Measurements from ENCODE around the gene APBB2.

- TF ChIP-seq, protein P1, sequence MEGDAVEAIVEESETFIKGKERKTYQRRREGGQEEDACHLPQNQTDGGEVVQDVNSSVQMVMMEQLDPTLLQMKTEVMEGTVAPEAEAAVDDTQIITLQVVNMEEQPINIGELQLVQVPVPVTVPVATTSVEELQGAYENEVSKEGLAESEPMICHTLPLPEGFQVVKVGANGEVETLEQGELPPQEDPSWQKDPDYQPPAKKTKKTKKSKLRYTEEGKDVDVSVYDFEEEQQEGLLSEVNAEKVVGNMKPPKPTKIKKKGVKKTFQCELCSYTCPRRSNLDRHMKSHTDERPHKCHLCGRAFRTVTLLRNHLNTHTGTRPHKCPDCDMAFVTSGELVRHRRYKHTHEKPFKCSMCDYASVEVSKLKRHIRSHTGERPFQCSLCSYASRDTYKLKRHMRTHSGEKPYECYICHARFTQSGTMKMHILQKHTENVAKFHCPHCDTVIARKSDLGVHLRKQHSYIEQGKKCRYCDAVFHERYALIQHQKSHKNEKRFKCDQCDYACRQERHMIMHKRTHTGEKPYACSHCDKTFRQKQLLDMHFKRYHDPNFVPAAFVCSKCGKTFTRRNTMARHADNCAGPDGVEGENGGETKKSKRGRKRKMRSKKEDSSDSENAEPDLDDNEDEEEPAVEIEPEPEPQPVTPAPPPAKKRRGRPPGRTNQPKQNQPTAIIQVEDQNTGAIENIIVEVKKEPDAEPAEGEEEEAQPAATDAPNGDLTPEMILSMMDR (IDR thresholded peaks at IDR 0.05), result no peak
- TF ChIP-seq POLR2A (IDR thresholded peaks at IDR 0.05), result no peak
- TF ChIP-seq EP300 (IDR thresholded peaks at IDR 0.05), result no peak
Observed at GRCh38 chr4:40812856-40813255, 401.5 kb downstream of the APBB2 start.
